ENCODE results near the gene PNPO. TPM values are rescaled to one million over a fixed set of nuclear protein-coding genes. Genes with fewer than 3 reads are reported as not detected.

Gene PNPO
- total and polyA plus RNA-seq, 4 donors: 27.8 to 102 (median 51.3) TPM

DNA sequence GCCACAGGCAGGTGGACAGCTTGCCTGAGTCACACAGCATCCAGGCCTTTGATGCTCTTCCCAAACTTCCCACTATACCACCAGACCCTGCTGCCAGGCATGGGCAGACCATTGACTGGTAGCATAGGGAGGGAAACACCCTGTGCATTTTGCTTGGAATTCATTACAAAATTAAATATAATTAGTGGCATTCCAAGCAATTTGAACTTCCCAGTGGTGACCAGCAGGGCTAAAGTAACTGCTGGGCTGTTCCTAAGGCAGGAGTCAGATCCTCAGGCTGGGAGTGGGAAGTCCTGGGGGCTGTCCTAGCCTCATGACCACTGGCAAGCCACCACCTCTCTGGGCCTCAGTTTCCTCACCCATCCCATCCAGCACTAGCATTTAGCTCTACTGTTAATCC is 12.5 kb downstream of the PNPO start:
- Histone ChIP-seq H3K4me3 (ENCODE audit: low read depth in 1 of 3, low read length in 3 of 3) (no peak overlapping the region), H3K27me3 (ENCODE audit: control insufficient read depth in 4 of 4, insufficient read depth in 4 of 4, low read length in 3 of 4) (no peaks in the 10 kb centered on the region), H3K9me3 (ENCODE audit: control insufficient read depth in 4 of 4, low read length in 3 of 4) (no peaks in the 10 kb centered on the region), H3K4me1 (ENCODE audit: control insufficient read depth in 4 of 4, insufficient read depth in 4 of 4, low read length in 3 of 4) (peaks cover 23 to 56% (median 49%) of the 10 kb centered on the region in 4 donors), H3K36me3 (ENCODE audit: control insufficient read depth in 4 of 4, insufficient read depth in 3 of 4, low read depth in 1 of 4, low read length in 3 of 4) (no peaks in the 10 kb centered on the region), H3K9ac (ENCODE audit: low read depth in 1 of 2, low read length in 2 of 2) (no peak overlapping the region), H3K27ac (ENCODE audit: low read depth in 1 of 2, low read length in 2 of 2) (no peak overlapping the region)
- no peak for TF ChIP-seq HNF4G (IDR thresholded peaks at IDR 0.05)
- no peak for TF ChIP-seq FOXA2 (IDR thresholded peaks at IDR 0.05)
- no peak for DNase-seq (ENCODE audit: low spot score)

DNA sequence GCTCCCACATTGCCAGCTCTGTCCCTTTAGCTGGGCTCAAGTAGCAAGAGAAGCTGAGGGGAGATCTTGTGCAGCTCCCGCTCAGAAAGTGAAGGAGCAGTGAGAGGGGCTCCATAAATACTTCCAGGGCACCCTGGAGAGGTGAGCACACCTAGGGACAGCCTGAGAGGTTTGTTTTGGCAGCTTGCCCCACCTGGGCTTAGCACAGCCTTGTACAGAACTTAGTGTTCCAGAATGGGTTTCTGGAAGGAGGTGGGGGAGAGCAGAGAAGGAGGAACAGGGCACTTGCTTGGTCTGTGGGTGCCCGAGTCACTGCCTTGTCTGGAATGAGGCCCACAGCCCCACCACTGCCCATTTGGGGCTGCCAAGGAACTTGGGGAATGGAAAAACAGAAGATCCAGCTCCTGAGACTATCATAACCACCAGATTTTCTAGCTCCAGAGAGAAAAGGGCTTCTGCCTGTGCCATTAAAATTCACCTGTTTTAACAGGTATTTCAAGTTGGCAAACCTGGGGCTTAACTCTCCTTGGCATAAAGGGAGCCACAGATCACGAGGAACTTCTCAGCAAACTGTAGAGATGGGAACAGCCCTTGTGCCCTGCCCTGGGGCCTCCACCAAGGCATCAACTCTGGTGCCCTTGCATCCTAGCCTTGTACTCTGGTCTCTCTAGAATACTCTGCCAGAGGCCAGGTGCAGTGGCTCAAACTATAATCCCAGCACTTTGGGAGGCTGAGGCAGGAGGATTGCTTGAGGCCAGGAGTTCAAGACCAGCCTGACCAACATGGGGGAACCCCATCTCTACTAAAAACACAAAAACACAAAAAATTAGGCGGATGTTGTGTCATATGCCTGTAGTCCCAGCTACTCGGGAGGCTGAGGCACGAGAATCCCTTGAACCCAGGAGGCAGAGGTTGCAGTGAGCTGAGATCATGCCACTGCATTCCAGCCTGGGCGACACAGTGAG is 14.4 kb downstream of the PNPO start:
- DNase-seq (ENCODE audit: low spot score): no peak

More for the DNA sequence above, 14.4 kb downstream of the PNPO start:
- no peak for TF ChIP-seq GABPA (IDR thresholded peaks at IDR 0.05 in 1 of 2, conservative IDR thresholded peaks at IDR 0.05 in 1 of 2)
- TF ChIP-seq RXRA (IDR thresholded peaks at IDR 0.05): no peak
- TF ChIP-seq HNF4A (conservative IDR thresholded peaks at IDR 0.05): no peak
- no peak for TF ChIP-seq SP1 (IDR thresholded peaks at IDR 0.05)
- TF ChIP-seq, protein P1, sequence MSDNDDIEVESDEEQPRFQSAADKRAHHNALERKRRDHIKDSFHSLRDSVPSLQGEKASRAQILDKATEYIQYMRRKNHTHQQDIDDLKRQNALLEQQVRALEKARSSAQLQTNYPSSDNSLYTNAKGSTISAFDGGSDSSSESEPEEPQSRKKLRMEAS (IDR thresholded peaks at IDR 0.05): no peak
- TF ChIP-seq FOXA2 (IDR thresholded peaks at IDR 0.05): no peak
- TF ChIP-seq, protein P2, sequence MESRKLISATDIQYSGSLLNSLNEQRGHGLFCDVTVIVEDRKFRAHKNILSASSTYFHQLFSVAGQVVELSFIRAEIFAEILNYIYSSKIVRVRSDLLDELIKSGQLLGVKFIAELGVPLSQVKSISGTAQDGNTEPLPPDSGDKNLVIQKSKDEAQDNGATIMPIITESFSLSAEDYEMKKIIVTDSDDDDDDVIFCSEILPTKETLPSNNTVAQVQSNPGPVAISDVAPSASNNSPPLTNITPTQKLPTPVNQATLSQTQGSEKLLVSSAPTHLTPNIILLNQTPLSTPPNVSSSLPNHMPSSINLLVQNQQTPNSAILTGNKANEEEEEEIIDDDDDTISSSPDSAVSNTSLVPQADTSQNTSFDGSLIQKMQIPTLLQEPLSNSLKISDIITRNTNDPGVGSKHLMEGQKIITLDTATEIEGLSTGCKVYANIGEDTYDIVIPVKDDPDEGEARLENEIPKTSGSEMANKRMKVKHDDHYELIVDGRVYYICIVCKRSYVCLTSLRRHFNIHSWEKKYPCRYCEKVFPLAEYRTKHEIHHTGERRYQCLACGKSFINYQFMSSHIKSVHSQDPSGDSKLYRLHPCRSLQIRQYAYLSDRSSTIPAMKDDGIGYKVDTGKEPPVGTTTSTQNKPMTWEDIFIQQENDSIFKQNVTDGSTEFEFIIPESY (IDR thresholded peaks at IDR 0.05): no peak
- no peak for TF ChIP-seq HNF4G (IDR thresholded peaks at IDR 0.05)
- no peak for TF ChIP-seq RAD21 (IDR thresholded peaks at IDR 0.05)
- no peak for TF ChIP-seq FOXA1 (IDR thresholded peaks at IDR 0.05)
- no peak for TF ChIP-seq NR2F2 (IDR thresholded peaks at IDR 0.05)
- no peak for TF ChIP-seq EGR1 (IDR thresholded peaks at IDR 0.05; ENCODE audit: low read depth in 2 of 2)
- TF ChIP-seq, protein P3, sequence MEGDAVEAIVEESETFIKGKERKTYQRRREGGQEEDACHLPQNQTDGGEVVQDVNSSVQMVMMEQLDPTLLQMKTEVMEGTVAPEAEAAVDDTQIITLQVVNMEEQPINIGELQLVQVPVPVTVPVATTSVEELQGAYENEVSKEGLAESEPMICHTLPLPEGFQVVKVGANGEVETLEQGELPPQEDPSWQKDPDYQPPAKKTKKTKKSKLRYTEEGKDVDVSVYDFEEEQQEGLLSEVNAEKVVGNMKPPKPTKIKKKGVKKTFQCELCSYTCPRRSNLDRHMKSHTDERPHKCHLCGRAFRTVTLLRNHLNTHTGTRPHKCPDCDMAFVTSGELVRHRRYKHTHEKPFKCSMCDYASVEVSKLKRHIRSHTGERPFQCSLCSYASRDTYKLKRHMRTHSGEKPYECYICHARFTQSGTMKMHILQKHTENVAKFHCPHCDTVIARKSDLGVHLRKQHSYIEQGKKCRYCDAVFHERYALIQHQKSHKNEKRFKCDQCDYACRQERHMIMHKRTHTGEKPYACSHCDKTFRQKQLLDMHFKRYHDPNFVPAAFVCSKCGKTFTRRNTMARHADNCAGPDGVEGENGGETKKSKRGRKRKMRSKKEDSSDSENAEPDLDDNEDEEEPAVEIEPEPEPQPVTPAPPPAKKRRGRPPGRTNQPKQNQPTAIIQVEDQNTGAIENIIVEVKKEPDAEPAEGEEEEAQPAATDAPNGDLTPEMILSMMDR (IDR thresholded peaks at IDR 0.05; ENCODE audit: low read depth, low read length, missing input control): no peak
- no peak for TF ChIP-seq TAF1 (conservative IDR thresholded peaks at IDR 0.05)
- TF ChIP-seq, protein P4, sequence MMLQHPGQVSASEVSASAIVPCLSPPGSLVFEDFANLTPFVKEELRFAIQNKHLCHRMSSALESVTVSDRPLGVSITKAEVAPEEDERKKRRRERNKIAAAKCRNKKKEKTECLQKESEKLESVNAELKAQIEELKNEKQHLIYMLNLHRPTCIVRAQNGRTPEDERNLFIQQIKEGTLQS (IDR thresholded peaks at IDR 0.05): no peak
- H3K4me1 ChIP-seq (ENCODE audit: control insufficient read depth in 4 of 4, insufficient read depth in 4 of 4, low read length in 3 of 4): peaks cover 17 to 43% (median 36%) of the 10 kb centered on the region in 4 donors
- H3K9ac ChIP-seq (ENCODE audit: low read depth in 1 of 2, low read length in 2 of 2): peak overlapping the region in 1 of 2 donors; percentile 28
- H3K36me3 ChIP-seq (ENCODE audit: control insufficient read depth in 4 of 4, insufficient read depth in 3 of 4, low read depth in 1 of 4, low read length in 3 of 4): no peaks in the 10 kb centered on the region
- H3K27ac ChIP-seq (ENCODE audit: low read depth in 1 of 2, low read length in 2 of 2): peak overlapping the region in 1 of 2 donors; percentile 29
- H3K27me3 ChIP-seq (ENCODE audit: control insufficient read depth in 4 of 4, insufficient read depth in 4 of 4, low read length in 3 of 4): no peaks in the 10 kb centered on the region
- H3K9me3 ChIP-seq (ENCODE audit: control insufficient read depth in 4 of 4, low read length in 3 of 4): no peaks in the 10 kb centered on the region
- H3K4me3 ChIP-seq (ENCODE audit: low read depth in 1 of 3, low read length in 3 of 3): no peak overlapping the region
- 74% methylated on average over 7 of the region's 7 CpGs for WGBS
